HG02759 (cell line): Measurements from ENCODE around the gene HES4.

ENCODE experiments used
- ATAC-seq: cut with Tn5 transposase; IDR thresholded peaks from one replicate; pipeline ENCODE4 v1.9.1; 2021; ENCODE audit warnings: mild to moderate bottlenecking, moderate library complexity; ENCODE audit not compliant: unreplicated experiment

Gene HES4

GRCh38 chr1:953524-954320 lies 46.2 kb downstream of the HES4 start:
- ATAC-seq = no peak

GRCh38 chr1:952603-953002 lies 47.3 kb downstream of the HES4 start:
- ATAC-seq = no peak

GRCh38 chr1:952201-952600 lies 47.7 kb downstream of the HES4 start:
- no peak for ATAC-seq

- no peak for ATAC-seq
Observed at GRCh38 chr1:951364-951763, 48.5 kb downstream of the HES4 start.

GRCh38 chr1:950881-951280 lies 49.0 kb downstream of the HES4 start:
- ATAC-seq = no peak

- no peak for ATAC-seq
Observed at GRCh38 chr1:950268-950667, 49.6 kb downstream of the HES4 start.
